Hepatocyte (in vitro differentiated cells): ENCODE data around the gene KLHL12.

Source experiments
- EZH2 ChIP-seq: fragments of 200-600 bp; sonication (generic); IDR thresholded peaks from 2 replicates; pipeline ENCODE4 v1.6.1; 2016; ENCODE audit warnings: antibody characterized with exemption, mild to moderate bottlenecking, borderline replicate concordance
- TF ChIP-seq, protein P1 (sequence below): fragments of 200-600 bp; sonication (generic); IDR thresholded peaks from 2 replicates; pipeline ENCODE4 v1.5.1; 2016; ENCODE audit warnings: antibody characterized with exemption, mild to moderate bottlenecking; ENCODE audit not compliant: poor library complexity

DNA sequence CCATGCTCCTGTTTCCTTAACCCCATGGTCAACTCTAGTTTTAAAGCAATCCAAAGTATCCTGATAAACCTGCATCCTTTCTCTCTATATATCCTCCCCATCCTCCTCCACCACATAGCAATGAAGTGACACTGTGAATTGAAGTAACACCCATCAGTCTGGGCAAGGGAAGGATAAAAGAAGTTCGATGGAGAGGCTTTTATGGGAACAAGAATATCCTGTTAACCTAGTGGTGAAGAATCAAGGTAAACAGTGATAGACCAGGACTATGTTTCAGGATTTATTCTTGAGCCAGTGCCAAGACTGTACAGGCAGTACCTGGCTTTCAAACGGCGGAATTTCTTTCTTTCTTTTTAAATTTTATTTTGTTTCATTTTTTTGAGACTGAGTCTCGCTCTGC, 55.7 kb downstream of the KLHL12 start:
- TF ChIP-seq, protein P1, sequence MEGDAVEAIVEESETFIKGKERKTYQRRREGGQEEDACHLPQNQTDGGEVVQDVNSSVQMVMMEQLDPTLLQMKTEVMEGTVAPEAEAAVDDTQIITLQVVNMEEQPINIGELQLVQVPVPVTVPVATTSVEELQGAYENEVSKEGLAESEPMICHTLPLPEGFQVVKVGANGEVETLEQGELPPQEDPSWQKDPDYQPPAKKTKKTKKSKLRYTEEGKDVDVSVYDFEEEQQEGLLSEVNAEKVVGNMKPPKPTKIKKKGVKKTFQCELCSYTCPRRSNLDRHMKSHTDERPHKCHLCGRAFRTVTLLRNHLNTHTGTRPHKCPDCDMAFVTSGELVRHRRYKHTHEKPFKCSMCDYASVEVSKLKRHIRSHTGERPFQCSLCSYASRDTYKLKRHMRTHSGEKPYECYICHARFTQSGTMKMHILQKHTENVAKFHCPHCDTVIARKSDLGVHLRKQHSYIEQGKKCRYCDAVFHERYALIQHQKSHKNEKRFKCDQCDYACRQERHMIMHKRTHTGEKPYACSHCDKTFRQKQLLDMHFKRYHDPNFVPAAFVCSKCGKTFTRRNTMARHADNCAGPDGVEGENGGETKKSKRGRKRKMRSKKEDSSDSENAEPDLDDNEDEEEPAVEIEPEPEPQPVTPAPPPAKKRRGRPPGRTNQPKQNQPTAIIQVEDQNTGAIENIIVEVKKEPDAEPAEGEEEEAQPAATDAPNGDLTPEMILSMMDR = no peak
- TF ChIP-seq EZH2 = no peak
